Adrenal gland (tissue), 12 donors: ENCODE results near the gene WFS1. TPM values are rescaled to one million over a fixed set of nuclear protein-coding genes. Genes with fewer than 3 reads are reported as not detected.

Experiments
- DNase-seq, 7 donors: peaks; one replicate each; pipeline ENCODE4 v3.0.0-alpha.2; 2019 to 2020
- H3K27ac ChIP-seq, 5 donors: fragments of 200-600 bp; sonication (generic) in 4 of 5; 1 replicate in 3 of 5; 2 replicates in 2 of 5; pipeline versions ENCODE4 v1.5.1 to v1.8.0; 2016 to 2020; ENCODE audit warnings: mild to moderate bottlenecking in 1 of 5
- H3K27me3 ChIP-seq: fragments of 200-600 bp; 2 replicates; pipeline ENCODE4 v1.8.0; 2021
- H3K36me3 ChIP-seq, 2 donors: fragments of 200-600 bp; replicated peaks in 1 of 2; 1 replicate in 1 of 2; 2 replicates in 1 of 2; pipeline versions ENCODE4 v1.5.1 to v1.8.0; 2018 to 2022
- H3K4me1 ChIP-seq, 2 donors: fragments of 200-600 bp; replicated peaks in 1 of 2; 1 replicate in 1 of 2; 2 replicates in 1 of 2; pipeline versions ENCODE4 v1.5.1 to v1.8.0; 2018 to 2021
- H3K4me3 ChIP-seq, 4 donors: fragments of 200-600 bp; sonication (generic) in 3 of 4; one replicate each; pipeline ENCODE4 v1.5.1; 2016 to 2018
- H3K9me3 ChIP-seq, 3 donors: fragments of 200-600 bp; sonication (generic) in 1 of 3; replicated peaks in 1 of 3; 1 replicate in 2 of 3; 2 replicates in 1 of 3; pipeline versions ENCODE4 v1.5.1 to v1.8.0; 2016 to 2021
- CTCF ChIP-seq, 6 experiments: fragments of 450-650 bp in 4 of 6; fragments of 200-600 bp in 2 of 6; sonication (generic) in 1 of 6; IDR thresholded peaks; 1 replicate in 5 of 6; 2 replicates in 1 of 6; pipeline versions ENCODE4 v1.5.1 to v1.8.0; 2016 to 2021; ENCODE audit warnings: antibody characterized with exemption in 6 of 6, mild to moderate bottlenecking in 2 of 6, moderate library complexity in 1 of 6
- POLR2A ChIP-seq, 2 donors: fragments of 450-650 bp; IDR thresholded peaks; one replicate each; pipeline ENCODE4 v1.6.1; 2017; ENCODE audit warnings: antibody characterized with exemption in 2 of 2, mild to moderate bottlenecking in 2 of 2, moderate library complexity in 1 of 2
- WGBS, 4 donors: extraction: QIAGEN DNeasy Blood & Tissue Kit in 2 of 4; methylation state at CpG; one replicate each; pipeline versions ENCODE4 v1.1.5 to v1.1.7; 2013 to 2017; 5-methylcytosine and 5-hydroxymethylcytosine counted together
- intact Hi-C, 2 donors: fragments of 100-400 bp; cut with DNase I; formaldehyde crosslinking; loops; one replicate each; pipeline versions ENCODE4 v1.14.1 to v1.15.0; 2022 to 2023
- polyA plus RNA-seq, 3 donors: library from polyadenylated mRNA; stranded (reverse); fragments of 200-250 nt in 2 of 3; fragments of 350-450 nt in 1 of 3; fragmentation: Illumina TruSeq in 1 of 3; extraction: RNeasy Lipid Tissue Mini Kit (QIAGEN cat#74804) in 1 of 3; gene quantifications; one replicate each; pipeline ENCODE4 v1.2.3, GENCODE V29; 2013 to 2014
- total RNA-seq, 9 donors: library from RNA; depleted of rRNA in 4 of 9; stranded (reverse); fragments of >200 nt in 4 of 9; fragments of 120-200 nt in 1 of 9; fragmentation: NEBNext Ultra II Directional in 1 of 9; extraction: Animal tissue kit (Norgen Biotek cat#: 25700) in 1 of 9; gene quantifications; one replicate each; pipeline versions ENCODE4 v1.1.0 to v1.2.4, GENCODE V29; 2013 to 2023
- donor health status: healthy with polysubstance abuse.
- donor health status: Bipolar disorder and iron deficiency.
- donor health status: DM: yes; HTN: yes; CAD: no.
- donor health status: DM: no; HTN: no; CAD: no.
- donor health status: DM: no; HTN: no; CAD: no.
- donor health status: DM: yes; HTN: yes; CAD: no.

WFS1 gene
- total and polyA plus RNA-seq, 12 donors = 20.8 to 64.4 (median 33.1) TPM

- 44 to 49% (median 46%) methylated on average over 8 to 11 of the region's 11 CpGs for WGBS, 4 donors
- H3K27ac ChIP-seq = no peak overlapping the region
- no peak for TF ChIP-seq POLR2A (IDR thresholded peaks at IDR 0.05)
- peak in 1 of 6 experiments; percentile 10 for TF ChIP-seq CTCF (IDR thresholded peaks at IDR 0.05)
- H3K27me3 ChIP-seq = peaks cover 5% of the 10 kb centered on the region
- H3K9me3 ChIP-seq = no peaks in the 10 kb centered on the region
- H3K4me1 ChIP-seq = no peaks in the 10 kb centered on the region
- DNase-seq = peak; percentile 31 to 73 (median 53)
- H3K36me3 ChIP-seq = no peaks in the 10 kb centered on the region
- H3K4me3 ChIP-seq = no peak overlapping the region
- intact Hi-C loops = no loop called here
Observed at GRCh38 chr4:6343939-6344408, 74.3 kb downstream of the WFS1 start.

- no peaks in the 10 kb centered on the region for H3K36me3 ChIP-seq
- WGBS, 4 donors = 78 to 89% (median 78%) methylated on average over 26 to 27 of the region's 27 CpGs
- H3K27ac ChIP-seq = no peak overlapping the region
- no peak for DNase-seq
- no peak for TF ChIP-seq CTCF (IDR thresholded peaks at IDR 0.05)
- TF ChIP-seq POLR2A (IDR thresholded peaks at IDR 0.05) = no peak
- no peak overlapping the region for H3K4me3 ChIP-seq
- no peaks in the 10 kb centered on the region for H3K4me1 ChIP-seq
- intact Hi-C loops = no loop called here
- no peaks in the 10 kb centered on the region for H3K9me3 ChIP-seq
- peaks cover 5% of the 10 kb centered on the region for H3K27me3 ChIP-seq
Observed at GRCh38 chr4:6345096-6345830, 75.6 kb downstream of the WFS1 start.

GRCh38 chr4:6345866-6346265, 76.2 kb downstream of the WFS1 start:
- Histone ChIP-seq H3K27me3 (peaks cover 5% of the 10 kb centered on the region), H3K36me3 (no peaks in the 10 kb centered on the region), H3K27ac (no peak overlapping the region), H3K4me3 (no peak overlapping the region), H3K9me3 (no peaks in the 10 kb centered on the region), H3K4me1 (no peaks in the 10 kb centered on the region)
- DNase-seq = no peak
- intact Hi-C loops = no loop called here
- TF ChIP-seq CTCF (IDR thresholded peaks at IDR 0.05) (no peak), POLR2A (IDR thresholded peaks at IDR 0.05) (no peak)
- WGBS, 4 donors = 79 to 87% (median 84%) methylated on average over 8 to 13 of the region's 13 CpGs

- intact Hi-C loops = no loop called here
- H3K9me3 ChIP-seq = no peaks in the 10 kb centered on the region
- no peak overlapping the region for H3K4me3 ChIP-seq
- H3K27me3 ChIP-seq = peaks cover 7% of the 10 kb centered on the region
- H3K27ac ChIP-seq = no peak overlapping the region
- WGBS, 4 donors = 78 to 84% (median 80%) methylated on average over 5 to 16 of the region's 16 CpGs
- TF ChIP-seq POLR2A (IDR thresholded peaks at IDR 0.05) (no peak), CTCF (IDR thresholded peaks at IDR 0.05) (no peak)
- no peak for DNase-seq
- H3K4me1 ChIP-seq = no peaks in the 10 kb centered on the region
- no peaks in the 10 kb centered on the region for H3K36me3 ChIP-seq
Observed at GRCh38 chr4:6346373-6347110, 76.9 kb downstream of the WFS1 start.
